K562 (cell line): ENCODE data around the gene CDC26. TPM values are rescaled to one million over a fixed set of nuclear protein-coding genes. Genes with fewer than 3 reads are reported as not detected.

Source experiments
- ESRRA ChIP-seq: fragments of 450-650 bp; IDR thresholded peaks from 2 replicates; pipeline ENCODE4 v1.6.1; 2014; ENCODE audit warnings: low read depth, mild to moderate bottlenecking, moderate library complexity, borderline replicate concordance
- KDM1A ChIP-seq, 2 experiments: fragments of 450-650 bp; IDR thresholded peaks; 2 replicates each; pipeline ENCODE4 v1.6.1; 2016; ENCODE audit warnings: mild to moderate bottlenecking in 2 of 2
- KDM2B ChIP-seq: fragments of 250-450 bp; sonication (Bioruptor Pico); IDR thresholded peaks from 2 replicates; pipeline ENCODE4 v1.8.0; 2021; ENCODE audit warnings: mild to moderate bottlenecking, moderate library complexity
- NFE2L1 ChIP-seq: fragments of 450-650 bp; IDR thresholded peaks from 2 replicates; pipeline ENCODE4 v1.6.1; 2016; ENCODE audit warnings: missing genetic modification characterization, low read depth, mild to moderate bottlenecking, missing compliant biosample characterization, moderate library complexity, borderline replicate concordance
- RB1 ChIP-seq: fragments of 450-650 bp; IDR thresholded peaks from 2 replicates; pipeline ENCODE4 v1.6.1; 2017; ENCODE audit warnings: low read depth, mild to moderate bottlenecking
- RBM14 ChIP-seq: fragments of 200-400 bp; formaldehyde crosslinking; IDR thresholded peaks from 2 replicates; pipeline ENCODE4 v1.6.1; 2018; ENCODE audit warnings: low read depth, mild to moderate bottlenecking, low read length, moderate library complexity, borderline replicate concordance; ENCODE audit not compliant: insufficient read depth
- SIN3B ChIP-seq: fragments of 450-650 bp; IDR thresholded peaks from 2 replicates; pipeline ENCODE4 v1.6.1; 2017; ENCODE audit warnings: low read depth, mild to moderate bottlenecking, moderate library complexity
- TAF1 ChIP-seq: IDR thresholded peaks from 2 replicates; pipeline ENCODE4 v1.6.1; 2011; ENCODE audit warnings: mild to moderate bottlenecking, low read length, moderate library complexity; ENCODE audit not compliant: insufficient read depth, control insufficient read depth, severe bottlenecking; ENCODE audit errors: extremely low read depth
- TBL1XR1 ChIP-seq, 2 experiments: IDR thresholded peaks; 2 replicates each; pipeline ENCODE4 v1.6.1; 2012; ENCODE audit warnings: improper control_type of control experiment in 2 of 2, low read length in 2 of 2, mild to moderate bottlenecking in 1 of 2
- polyA plus RNA-seq, 8 experiments: library from polyadenylated mRNA; depleted of rRNA in 4 of 8; stranded (reverse) in 5 of 8; unstranded in 3 of 8; fragments of >200 nt; fragmentation: Nextera tagmentation in 2 of 8; fragmentation: Illumina TruSeq in 1 of 8; extraction: Ambion mirVana in 2 of 8; extraction: Trizol in 1 of 8; gene quantifications; 2 replicates each; pipeline versions ENCODE4 v1.2.1 to v1.2.3, GENCODE V29; 2011 to 2014; ENCODE audit warnings: inconsistent platforms in 1 of 8, missing spikeins in 1 of 8
- total RNA-seq, 7 experiments: library from RNA; depleted of rRNA in 6 of 7; stranded (reverse); fragments of >200 nt in 6 of 7; fragmentation: Illumina TruSeq in 2 of 7; extraction: Trizol in 2 of 7; gene quantifications; 2 replicates each; pipeline versions ENCODE4 v1.2.1 to v1.2.3, GENCODE V29; 2011 to 2021; ENCODE audit warnings: low replicate concordance in 1 of 7
- TF ChIP-seq, protein P1 (sequence below), 2 experiments: fragments of 450-650 bp; conservative IDR thresholded peaks; 2 replicates each; pipeline ENCODE4 v1.6.1; 2017; ENCODE audit warnings: mild to moderate bottlenecking in 2 of 2, moderate library complexity in 2 of 2
- TF ChIP-seq, protein P2 (sequence below), 3 experiments: fragments of 200-800 bp in 1 of 3; sonication (Bioruptor generic) in 1 of 3; sonication (generic) in 1 of 3; formaldehyde crosslinking in 1 of 3; IDR thresholded peaks; 2 replicates each; pipeline versions ENCODE4 v1.6.1 to v1.8.0; 2016 to 2022; ENCODE audit warnings: mild to moderate bottlenecking in 2 of 3, missing compliant biosample characterization in 2 of 3, missing genetic modification characterization in 2 of 3, missing genetic modification reagents in 1 of 3
- TF ChIP-seq, protein P3 (sequence below), 2 experiments: fragments of 450-650 bp in 1 of 2; sonication (generic) in 1 of 2; formaldehyde crosslinking in 1 of 2; IDR thresholded peaks; 2 replicates each; pipeline versions ENCODE4 v1.7.1 to v1.9.0; 2016 to 2022; ENCODE audit warnings: inconsistent platforms in 1 of 2, mild to moderate bottlenecking in 1 of 2, missing genetic modification reagents in 1 of 2

Gene CDC26
- total and polyA plus RNA-seq, 9 of the 15 experiments (the other 6 are each of a cell fraction or from before 2014, with no cell fraction given), result 33.0 to 147 (median 60.0) TPM

DNA sequence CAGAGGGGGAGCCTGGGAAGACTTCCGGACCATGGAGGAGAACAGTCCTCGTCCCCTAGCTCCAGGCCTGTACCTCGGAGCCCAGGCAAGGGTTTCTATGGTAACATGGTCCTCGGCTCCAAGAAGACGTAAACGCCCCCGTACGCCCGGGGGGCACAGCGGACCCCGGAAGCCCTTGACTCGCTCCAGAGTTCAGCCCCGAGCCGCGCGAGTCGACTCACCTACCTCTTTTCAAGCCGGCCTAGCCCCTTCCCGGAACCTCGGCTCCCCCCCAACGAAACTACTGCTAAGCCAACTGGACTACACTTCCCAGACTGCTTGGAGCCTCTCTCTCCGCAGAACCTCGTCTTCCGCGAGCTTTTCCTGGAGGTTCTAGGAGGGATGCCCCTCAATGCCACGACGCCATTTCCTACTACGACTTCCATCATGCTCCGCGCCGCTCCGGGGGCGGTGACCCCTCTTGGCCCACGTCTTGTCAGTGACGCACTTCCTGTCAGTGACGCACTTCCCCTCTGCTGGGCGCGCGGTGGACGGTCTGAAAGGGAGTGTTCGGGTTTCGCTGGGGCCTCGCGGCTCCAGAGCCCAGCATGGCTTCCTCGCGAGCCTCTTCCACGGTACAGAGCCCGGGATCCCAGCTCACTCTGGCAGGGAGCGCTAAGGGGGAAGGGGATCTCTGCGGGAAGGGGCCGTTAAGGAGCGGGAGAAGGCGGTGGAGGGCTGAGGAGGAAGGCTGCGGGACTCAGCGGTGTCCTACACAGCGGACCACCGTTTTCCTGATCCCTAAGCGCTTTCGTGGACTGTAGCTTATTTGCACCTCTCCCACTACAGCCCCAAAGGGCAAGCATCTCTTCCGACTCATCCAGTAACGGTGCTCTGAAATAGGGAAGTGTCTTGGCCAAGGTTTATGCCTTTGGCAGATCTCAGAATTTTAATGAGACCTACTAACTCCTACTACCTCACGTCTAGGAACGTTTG, at the start of gene CDC26, which contains the start of gene PRPF4 (continued):
- TF ChIP-seq, protein P1, sequence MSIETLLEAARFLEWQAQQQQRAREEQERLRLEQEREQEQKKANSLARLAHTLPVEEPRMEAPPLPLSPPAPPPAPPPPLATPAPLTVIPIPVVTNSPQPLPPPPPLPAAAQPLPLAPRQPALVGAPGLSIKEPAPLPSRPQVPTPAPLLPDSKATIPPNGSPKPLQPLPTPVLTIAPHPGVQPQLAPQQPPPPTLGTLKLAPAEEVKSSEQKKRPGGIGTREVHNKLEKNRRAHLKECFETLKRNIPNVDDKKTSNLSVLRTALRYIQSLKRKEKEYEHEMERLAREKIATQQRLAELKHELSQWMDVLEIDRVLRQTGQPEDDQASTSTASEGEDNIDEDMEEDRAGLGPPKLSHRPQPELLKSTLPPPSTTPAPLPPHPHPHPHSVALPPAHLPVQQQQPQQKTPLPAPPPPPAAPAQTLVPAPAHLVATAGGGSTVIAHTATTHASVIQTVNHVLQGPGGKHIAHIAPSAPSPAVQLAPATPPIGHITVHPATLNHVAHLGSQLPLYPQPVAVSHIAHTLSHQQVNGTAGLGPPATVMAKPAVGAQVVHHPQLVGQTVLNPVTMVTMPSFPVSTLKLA (conservative IDR thresholded peaks at IDR 0.05), result peak; percentile 85 to 92
- TF ChIP-seq, protein P2, sequence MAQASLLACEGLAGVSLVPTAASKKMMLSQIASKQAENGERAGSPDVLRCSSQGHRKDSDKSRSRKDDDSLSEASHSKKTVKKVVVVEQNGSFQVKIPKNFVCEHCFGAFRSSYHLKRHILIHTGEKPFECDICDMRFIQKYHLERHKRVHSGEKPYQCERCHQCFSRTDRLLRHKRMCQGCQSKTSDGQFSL (CRISPR knock-in tag; IDR thresholded peaks at IDR 0.05), result peak; percentile 84
- TF ChIP-seq, protein P2 (tag; IDR thresholded peaks at IDR 0.05), result peak in 1 of 2 experiments; percentile 86; a peak in 2 of 4 replicates
- TF ChIP-seq RBM14, result no peak
- peak in 1 of 2 experiments; percentile 82; a peak in 2 of 4 replicates for TF ChIP-seq TBL1XR1 (IDR thresholded peaks at IDR 0.05; ENCODE audit: low read length in 2 of 2)
- peak; percentile 69; the same call in 1 of the 2 replicates for TF ChIP-seq RB1
- peak; percentile 86 for TF ChIP-seq TAF1
- TF ChIP-seq NFE2L1 (tag), result no peak
- no peak for TF ChIP-seq KDM1A (IDR thresholded peaks at IDR 0.05)
- TF ChIP-seq, protein P3, sequence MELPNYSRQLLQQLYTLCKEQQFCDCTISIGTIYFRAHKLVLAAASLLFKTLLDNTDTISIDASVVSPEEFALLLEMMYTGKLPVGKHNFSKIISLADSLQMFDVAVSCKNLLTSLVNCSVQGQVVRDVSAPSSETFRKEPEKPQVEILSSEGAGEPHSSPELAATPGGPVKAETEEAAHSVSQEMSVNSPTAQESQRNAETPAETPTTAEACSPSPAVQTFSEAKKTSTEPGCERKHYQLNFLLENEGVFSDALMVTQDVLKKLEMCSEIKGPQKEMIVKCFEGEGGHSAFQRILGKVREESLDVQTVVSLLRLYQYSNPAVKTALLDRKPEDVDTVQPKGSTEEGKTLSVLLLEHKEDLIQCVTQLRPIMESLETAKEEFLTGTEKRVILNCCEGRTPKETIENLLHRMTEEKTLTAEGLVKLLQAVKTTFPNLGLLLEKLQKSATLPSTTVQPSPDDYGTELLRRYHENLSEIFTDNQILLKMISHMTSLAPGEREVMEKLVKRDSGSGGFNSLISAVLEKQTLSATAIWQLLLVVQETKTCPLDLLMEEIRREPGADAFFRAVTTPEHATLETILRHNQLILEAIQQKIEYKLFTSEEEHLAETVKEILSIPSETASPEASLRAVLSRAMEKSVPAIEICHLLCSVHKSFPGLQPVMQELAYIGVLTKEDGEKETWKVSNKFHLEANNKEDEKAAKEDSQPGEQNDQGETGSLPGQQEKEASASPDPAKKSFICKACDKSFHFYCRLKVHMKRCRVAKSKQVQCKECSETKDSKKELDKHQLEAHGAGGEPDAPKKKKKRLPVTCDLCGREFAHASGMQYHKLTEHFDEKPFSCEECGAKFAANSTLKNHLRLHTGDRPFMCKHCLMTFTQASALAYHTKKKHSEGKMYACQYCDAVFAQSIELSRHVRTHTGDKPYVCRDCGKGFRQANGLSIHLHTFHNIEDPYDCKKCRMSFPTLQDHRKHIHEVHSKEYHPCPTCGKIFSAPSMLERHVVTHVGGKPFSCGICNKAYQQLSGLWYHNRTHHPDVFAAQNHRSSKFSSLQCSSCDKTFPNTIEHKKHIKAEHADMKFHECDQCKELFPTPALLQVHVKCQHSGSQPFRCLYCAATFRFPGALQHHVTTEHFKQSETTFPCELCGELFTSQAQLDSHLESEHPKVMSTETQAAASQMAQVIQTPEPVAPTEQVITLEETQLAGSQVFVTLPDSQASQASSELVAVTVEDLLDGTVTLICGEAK (IDR thresholded peaks at IDR 0.05), result peak; percentile 97
- TF ChIP-seq, protein P3 (CRISPR knock-in tag; IDR thresholded peaks at IDR 0.05), result no peak
- peak; percentile 36; the same call in 1 of the 2 replicates for TF ChIP-seq ESRRA
- TF ChIP-seq SIN3B, result peak; percentile 80
- TF ChIP-seq KDM2B (CRISPR knock-in tag), result 0 out of 2 replicates have a peak, but pooled peaks have one; percentile 17
